22Rv1 (cell line): Measurements from ENCODE around the gene UGT1A6.

Experiments used
- CTCF ChIP-seq: fragments of 450-650 bp; IDR thresholded peaks from 2 replicates; pipeline ENCODE4 v1.5.1; 2017; ENCODE audit warnings: mild to moderate bottlenecking
- ZFX ChIP-seq: fragments of 450-650 bp; IDR thresholded peaks from 2 replicates; pipeline ENCODE4 v1.6.1; 2017; ENCODE audit warnings: antibody characterized with exemption, borderline replicate concordance

- TF ChIP-seq CTCF, result no peak
- no peak for TF ChIP-seq ZFX
These were observed 73.7 kb downstream of the UGT1A6 start for GRCh38 chr2:233766416-233766815.
